GM23338 (cell line): ENCODE data around the gene TTC12. TPM values are rescaled to one million over a fixed set of nuclear protein-coding genes. Genes with fewer than 3 reads are reported as not detected.

Experiments
- ATAC-seq: fragments of 200-7000 bp; cut with Tn5 transposase; 3 replicates; pipeline ENCODE4 v1.9.1; 2020
- DNase-seq: peaks from one replicate; pipeline ENCODE4 v3.0.0-alpha.2; 2015; ENCODE audit warnings: low spot score
- H2AFZ ChIP-seq: fragments of 200-600 bp; sonication (generic); 2 replicates; pipeline ENCODE4 v1.8.0; 2016; ENCODE audit warnings: antibody characterized with exemption, mild to moderate bottlenecking, moderate library complexity
- H3F3A ChIP-seq: fragments of 200-600 bp; sonication (generic); replicated peaks from 2 replicates; pipeline ENCODE4 v1.8.0; 2017; ENCODE audit warnings: antibody characterized with exemption, mixed run types, low read depth
- H3K27ac ChIP-seq: fragments of 200-600 bp; sonication (generic); 2 replicates; pipeline ENCODE4 v1.6.1; 2016; ENCODE audit warnings: low read depth
- H3K27me3 ChIP-seq: fragments of 200-600 bp; sonication (generic); 2 replicates; pipeline ENCODE4 v1.8.0; 2016; ENCODE audit warnings: mild to moderate bottlenecking, mixed run types, moderate library complexity; ENCODE audit not compliant: insufficient read depth
- H3K36me3 ChIP-seq: fragments of 200-600 bp; sonication (generic); 2 replicates; pipeline ENCODE4 v1.8.0; 2016; ENCODE audit warnings: mild to moderate bottlenecking; ENCODE audit not compliant: insufficient read depth
- H3K4me1 ChIP-seq: fragments of 200-600 bp; sonication (generic); 2 replicates; pipeline ENCODE4 v1.8.0; 2016; ENCODE audit warnings: mild to moderate bottlenecking, moderate library complexity; ENCODE audit not compliant: insufficient read depth
- H3K4me2 ChIP-seq: fragments of 200-600 bp; sonication (generic); 2 replicates; pipeline ENCODE4 v1.7.1; 2017; ENCODE audit warnings: mixed run types
- H3K4me3 ChIP-seq: fragments of 200-600 bp; sonication (generic); 2 replicates; pipeline ENCODE4 v1.6.1; 2016; ENCODE audit warnings: mixed run types
- H3K79me2 ChIP-seq: fragments of 200-600 bp; sonication (generic); replicated peaks from 2 replicates; pipeline ENCODE4 v1.8.0; 2017; ENCODE audit warnings: mild to moderate bottlenecking; ENCODE audit not compliant: insufficient read depth
- H3K9me2 ChIP-seq: fragments of 200-600 bp; sonication (generic); 2 replicates; pipeline ENCODE4 v1.8.0; 2017; ENCODE audit not compliant: insufficient read depth
- H4K20me1 ChIP-seq: fragments of 200-600 bp; sonication (generic); replicated peaks from 2 replicates; pipeline ENCODE4 v1.8.0; 2017; ENCODE audit warnings: mild to moderate bottlenecking; ENCODE audit not compliant: insufficient read depth
- H3K27ac Mint-ChIP-seq: 2 replicates; pipeline ENCODE4 v1.8.0; 2020; ENCODE audit warnings: inconsistent platforms, mild to moderate bottlenecking, moderate library complexity, mixed read lengths
- H3K27me3 Mint-ChIP-seq: 3 replicates; pipeline ENCODE4 v1.8.0; 2022; ENCODE audit warnings: low read depth, mild to moderate bottlenecking, moderate library complexity, mixed read lengths, inconsistent platforms; ENCODE audit not compliant: insufficient read depth, poor library complexity
- H3K36me3 Mint-ChIP-seq: 3 replicates; pipeline ENCODE4 v1.8.0; 2021; ENCODE audit warnings: low read depth, mild to moderate bottlenecking, inconsistent platforms, moderate library complexity, mixed read lengths
- H3K4me1 Mint-ChIP-seq: 3 replicates; pipeline ENCODE4 v1.8.0; 2020; ENCODE audit warnings: mild to moderate bottlenecking, inconsistent platforms, mixed read lengths
- H3K4me3 Mint-ChIP-seq: 3 replicates; pipeline ENCODE4 v1.8.0; 2021; ENCODE audit warnings: moderate library complexity, mild to moderate bottlenecking, inconsistent platforms, mixed read lengths
- H3K9me3 Mint-ChIP-seq: 3 replicates; pipeline ENCODE4 v1.8.0; 2020; ENCODE audit warnings: moderate library complexity, mild to moderate bottlenecking, inconsistent platforms, mixed read lengths
- EZH2 ChIP-seq: fragments of 200-600 bp; sonication (generic); IDR thresholded peaks from one replicate; pipeline ENCODE4 v1.8.0; 2017; ENCODE audit warnings: antibody characterized with exemption, mild to moderate bottlenecking, low read depth; ENCODE audit not compliant: unreplicated experiment
- EZH2phosphoT487 ChIP-seq: fragments of 200-600 bp; sonication (generic); IDR thresholded peaks from one replicate; pipeline ENCODE4 v1.8.1; 2018; ENCODE audit warnings: antibody characterized with exemption; ENCODE audit not compliant: unreplicated experiment
- JUNB ChIP-seq: IDR thresholded peaks from one replicate; pipeline ENCODE4 v1.6.1; 2016; ENCODE audit warnings: antibody characterized with exemption; ENCODE audit not compliant: unreplicated experiment
- STAT1 ChIP-seq: IDR thresholded peaks from one replicate; pipeline ENCODE4 v1.6.1; 2016; ENCODE audit warnings: antibody characterized with exemption; ENCODE audit not compliant: unreplicated experiment
- ZNF114 ChIP-seq: fragments of 250-450 bp; sonication (Bioruptor Pico); IDR thresholded peaks from 2 replicates; pipeline ENCODE4 v1.5.0; 2020; ENCODE audit warnings: mild to moderate bottlenecking, moderate library complexity
- ZNF331 ChIP-seq: fragments of 250-450 bp; sonication (Bioruptor Pico); IDR thresholded peaks from 2 replicates; pipeline ENCODE4 v1.5.0; 2020; ENCODE audit warnings: low read depth, mild to moderate bottlenecking, moderate library complexity
- polyA plus RNA-seq: library from polyadenylated mRNA; unstranded; fragments of >200 nt; fragmentation: Nextera tagmentation; extraction: Ambion mirVana; gene quantifications from 2 replicates; pipeline ENCODE4 v1.2.1, GENCODE V29; 2016
- total RNA-seq: library from RNA; depleted of rRNA; stranded (reverse); fragments of >200 nt; shearing (Covaris generic); gene quantifications from 2 replicates; pipeline ENCODE4 v1.2.3, GENCODE V29; 2014
- TF ChIP-seq, protein P1 (sequence below): fragments of 250-450 bp; sonication (Bioruptor Pico); IDR thresholded peaks from 2 replicates; pipeline ENCODE4 v1.5.0; 2020; ENCODE audit warnings: mild to moderate bottlenecking, moderate library complexity
- TF ChIP-seq, protein P2 (sequence below): IDR thresholded peaks from one replicate; pipeline ENCODE4 v1.6.1; 2018; ENCODE audit warnings: antibody characterized with exemption; ENCODE audit not compliant: unreplicated experiment
- TF ChIP-seq, protein P3 (sequence below): IDR thresholded peaks from 2 replicates; pipeline ENCODE4 v1.6.1; 2016; ENCODE audit warnings: antibody characterized with exemption

The TTC12 gene
- total and polyA plus RNA-seq, 2 experiments from 2014 or later = 3.4 to 12.5 TPM

DNA sequence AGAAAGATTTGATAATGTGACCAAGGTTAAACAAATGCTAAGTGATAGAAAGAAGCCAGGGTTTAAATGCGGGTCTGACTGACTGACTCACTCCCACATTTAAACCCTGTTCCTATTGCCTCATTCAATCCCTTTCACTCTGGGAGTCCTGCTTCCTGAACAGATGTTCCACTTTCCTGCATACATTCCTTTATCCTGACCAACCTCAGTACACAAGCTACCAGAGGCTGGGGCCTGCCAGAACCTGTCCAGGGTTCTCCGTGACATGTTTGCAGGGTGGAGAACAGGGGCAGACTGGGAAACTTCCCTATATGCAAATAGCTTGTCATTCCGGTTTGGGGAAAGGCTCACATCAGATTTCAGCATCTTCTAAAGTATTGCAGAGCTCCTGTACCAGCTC, 70.2 kb downstream of the TTC12 start (continued):
- TF ChIP-seq, protein P1, sequence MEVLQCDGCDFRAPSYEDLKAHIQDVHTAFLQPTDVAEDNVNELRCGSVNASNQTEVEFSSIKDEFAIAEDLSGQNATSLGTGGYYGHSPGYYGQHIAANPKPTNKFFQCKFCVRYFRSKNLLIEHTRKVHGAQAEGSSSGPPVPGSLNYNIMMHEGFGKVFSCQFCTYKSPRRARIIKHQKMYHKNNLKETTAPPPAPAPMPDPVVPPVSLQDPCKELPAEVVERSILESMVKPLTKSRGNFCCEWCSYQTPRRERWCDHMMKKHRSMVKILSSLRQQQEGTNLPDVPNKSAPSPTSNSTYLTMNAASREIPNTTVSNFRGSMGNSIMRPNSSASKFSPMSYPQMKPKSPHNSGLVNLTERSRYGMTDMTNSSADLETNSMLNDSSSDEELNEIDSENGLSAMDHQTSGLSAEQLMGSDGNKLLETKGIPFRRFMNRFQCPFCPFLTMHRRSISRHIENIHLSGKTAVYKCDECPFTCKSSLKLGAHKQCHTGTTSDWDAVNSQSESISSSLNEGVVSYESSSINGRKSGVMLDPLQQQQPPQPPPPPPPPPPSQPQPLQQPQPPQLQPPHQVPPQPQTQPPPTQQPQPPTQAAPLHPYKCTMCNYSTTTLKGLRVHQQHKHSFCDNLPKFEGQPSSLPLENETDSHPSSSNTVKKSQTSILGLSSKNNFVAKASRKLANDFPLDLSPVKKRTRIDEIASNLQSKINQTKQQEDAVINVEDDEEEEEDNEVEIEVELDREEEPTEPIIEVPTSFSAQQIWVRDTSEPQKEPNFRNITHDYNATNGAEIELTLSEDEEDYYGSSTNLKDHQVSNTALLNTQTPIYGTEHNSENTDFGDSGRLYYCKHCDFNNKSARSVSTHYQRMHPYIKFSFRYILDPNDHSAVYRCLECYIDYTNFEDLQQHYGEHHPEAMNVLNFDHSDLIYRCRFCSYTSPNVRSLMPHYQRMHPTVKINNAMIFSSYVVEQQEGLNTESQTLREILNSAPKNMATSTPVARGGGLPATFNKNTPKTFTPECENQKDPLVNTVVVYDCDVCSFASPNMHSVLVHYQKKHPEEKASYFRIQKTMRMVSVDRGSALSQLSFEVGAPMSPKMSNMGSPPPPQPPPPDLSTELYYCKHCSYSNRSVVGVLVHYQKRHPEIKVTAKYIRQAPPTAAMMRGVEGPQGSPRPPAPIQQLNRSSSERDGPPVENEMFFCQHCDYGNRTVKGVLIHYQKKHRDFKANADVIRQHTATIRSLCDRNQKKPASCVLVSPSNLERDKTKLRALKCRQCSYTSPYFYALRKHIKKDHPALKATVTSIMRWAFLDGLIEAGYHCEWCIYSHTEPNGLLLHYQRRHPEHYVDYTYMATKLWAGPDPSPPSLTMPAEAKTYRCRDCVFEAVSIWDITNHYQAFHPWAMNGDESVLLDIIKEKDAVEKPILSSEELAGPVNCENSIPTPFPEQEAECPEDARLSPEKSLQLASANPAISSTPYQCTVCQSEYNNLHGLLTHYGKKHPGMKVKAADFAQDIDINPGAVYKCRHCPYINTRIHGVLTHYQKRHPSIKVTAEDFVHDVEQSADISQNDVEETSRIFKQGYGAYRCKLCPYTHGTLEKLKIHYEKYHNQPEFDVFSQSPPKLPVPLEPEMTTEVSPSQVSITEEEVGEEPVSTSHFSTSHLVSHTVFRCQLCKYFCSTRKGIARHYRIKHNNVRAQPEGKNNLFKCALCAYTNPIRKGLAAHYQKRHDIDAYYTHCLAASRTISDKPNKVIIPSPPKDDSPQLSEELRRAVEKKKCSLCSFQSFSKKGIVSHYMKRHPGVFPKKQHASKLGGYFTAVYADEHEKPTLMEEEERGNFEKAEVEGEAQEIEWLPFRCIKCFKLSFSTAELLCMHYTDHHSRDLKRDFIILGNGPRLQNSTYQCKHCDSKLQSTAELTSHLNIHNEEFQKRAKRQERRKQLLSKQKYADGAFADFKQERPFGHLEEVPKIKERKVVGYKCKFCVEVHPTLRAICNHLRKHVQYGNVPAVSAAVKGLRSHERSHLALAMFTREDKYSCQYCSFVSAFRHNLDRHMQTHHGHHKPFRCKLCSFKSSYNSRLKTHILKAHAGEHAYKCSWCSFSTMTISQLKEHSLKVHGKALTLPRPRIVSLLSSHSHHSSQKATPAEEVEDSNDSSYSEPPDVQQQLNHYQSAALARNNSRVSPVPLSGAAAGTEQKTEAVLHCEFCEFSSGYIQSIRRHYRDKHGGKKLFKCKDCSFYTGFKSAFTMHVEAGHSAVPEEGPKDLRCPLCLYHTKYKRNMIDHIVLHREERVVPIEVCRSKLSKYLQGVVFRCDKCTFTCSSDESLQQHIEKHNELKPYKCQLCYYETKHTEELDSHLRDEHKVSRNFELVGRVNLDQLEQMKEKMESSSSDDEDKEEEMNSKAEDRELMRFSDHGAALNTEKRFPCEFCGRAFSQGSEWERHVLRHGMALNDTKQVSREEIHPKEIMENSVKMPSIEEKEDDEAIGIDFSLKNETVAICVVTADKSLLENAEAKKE (CRISPR knock-in tag) = no peak
- TF ChIP-seq EZH2phosphoT487 = no peak
- TF ChIP-seq ZNF114 (CRISPR knock-in tag) = no peak
- TF ChIP-seq EZH2 = no peak
- TF ChIP-seq, protein P2, sequence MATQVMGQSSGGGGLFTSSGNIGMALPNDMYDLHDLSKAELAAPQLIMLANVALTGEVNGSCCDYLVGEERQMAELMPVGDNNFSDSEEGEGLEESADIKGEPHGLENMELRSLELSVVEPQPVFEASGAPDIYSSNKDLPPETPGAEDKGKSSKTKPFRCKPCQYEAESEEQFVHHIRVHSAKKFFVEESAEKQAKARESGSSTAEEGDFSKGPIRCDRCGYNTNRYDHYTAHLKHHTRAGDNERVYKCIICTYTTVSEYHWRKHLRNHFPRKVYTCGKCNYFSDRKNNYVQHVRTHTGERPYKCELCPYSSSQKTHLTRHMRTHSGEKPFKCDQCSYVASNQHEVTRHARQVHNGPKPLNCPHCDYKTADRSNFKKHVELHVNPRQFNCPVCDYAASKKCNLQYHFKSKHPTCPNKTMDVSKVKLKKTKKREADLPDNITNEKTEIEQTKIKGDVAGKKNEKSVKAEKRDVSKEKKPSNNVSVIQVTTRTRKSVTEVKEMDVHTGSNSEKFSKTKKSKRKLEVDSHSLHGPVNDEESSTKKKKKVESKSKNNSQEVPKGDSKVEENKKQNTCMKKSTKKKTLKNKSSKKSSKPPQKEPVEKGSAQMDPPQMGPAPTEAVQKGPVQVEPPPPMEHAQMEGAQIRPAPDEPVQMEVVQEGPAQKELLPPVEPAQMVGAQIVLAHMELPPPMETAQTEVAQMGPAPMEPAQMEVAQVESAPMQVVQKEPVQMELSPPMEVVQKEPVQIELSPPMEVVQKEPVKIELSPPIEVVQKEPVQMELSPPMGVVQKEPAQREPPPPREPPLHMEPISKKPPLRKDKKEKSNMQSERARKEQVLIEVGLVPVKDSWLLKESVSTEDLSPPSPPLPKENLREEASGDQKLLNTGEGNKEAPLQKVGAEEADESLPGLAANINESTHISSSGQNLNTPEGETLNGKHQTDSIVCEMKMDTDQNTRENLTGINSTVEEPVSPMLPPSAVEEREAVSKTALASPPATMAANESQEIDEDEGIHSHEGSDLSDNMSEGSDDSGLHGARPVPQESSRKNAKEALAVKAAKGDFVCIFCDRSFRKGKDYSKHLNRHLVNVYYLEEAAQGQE = no peak

DNA sequence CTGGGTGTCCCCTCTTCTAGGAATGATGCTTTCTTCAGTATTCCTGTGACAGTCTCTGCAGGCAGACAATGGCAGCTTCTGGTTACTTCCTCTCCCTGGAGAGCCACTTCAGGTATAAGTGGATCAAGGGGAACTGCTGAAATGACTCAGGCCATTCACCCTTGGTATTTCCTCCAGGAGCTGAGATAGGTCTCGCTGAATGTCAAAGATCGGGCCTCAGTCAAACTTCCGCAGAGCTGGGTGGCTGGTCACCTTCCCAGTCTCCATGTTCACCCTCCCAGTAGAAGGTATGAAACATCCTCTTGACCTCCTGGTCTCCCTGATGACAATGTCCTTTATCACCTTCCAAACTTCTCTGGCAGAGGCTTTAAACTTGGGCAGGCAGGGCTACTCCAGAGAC, 71.4 kb downstream of the TTC12 start:
- Histone ChIP-seq H3K79me2 (no peaks in the 10 kb centered on the region), H4K20me1 (no peaks in the 10 kb centered on the region), H3K36me3 (no peaks in the 10 kb centered on the region), H3K9me2 (peaks cover 9% of the 10 kb centered on the region; the same call in 1 of the 2 replicates), H3K27ac (no peak overlapping the region), H3K27me3 (0 out of 2 replicates have a peak, but pooled peaks cover 5% of the 10 kb centered on the region), H3K4me1 (peaks cover 6% of the 10 kb centered on the region; the same call in 1 of the 2 replicates), H3K4me3 (no peak overlapping the region), H3F3A (no peaks in the 10 kb centered on the region), H2AFZ (no peak overlapping the region), H3K4me2 (no peak overlapping the region)
- Mint-ChIP-seq H3K9me3 (no peaks in the 10 kb centered on the region), H3K4me3 (no peak overlapping the region), H3K27me3 (peaks cover 3% of the 10 kb centered on the region), H3K27ac (no peak overlapping the region), H3K4me1 (peaks cover 3% of the 10 kb centered on the region; the same call in 2 of the 3 replicates), H3K36me3 (no peaks in the 10 kb centered on the region)
- ATAC-seq (no peak), DNase-seq (no peak)
- TF ChIP-seq, protein P3, sequence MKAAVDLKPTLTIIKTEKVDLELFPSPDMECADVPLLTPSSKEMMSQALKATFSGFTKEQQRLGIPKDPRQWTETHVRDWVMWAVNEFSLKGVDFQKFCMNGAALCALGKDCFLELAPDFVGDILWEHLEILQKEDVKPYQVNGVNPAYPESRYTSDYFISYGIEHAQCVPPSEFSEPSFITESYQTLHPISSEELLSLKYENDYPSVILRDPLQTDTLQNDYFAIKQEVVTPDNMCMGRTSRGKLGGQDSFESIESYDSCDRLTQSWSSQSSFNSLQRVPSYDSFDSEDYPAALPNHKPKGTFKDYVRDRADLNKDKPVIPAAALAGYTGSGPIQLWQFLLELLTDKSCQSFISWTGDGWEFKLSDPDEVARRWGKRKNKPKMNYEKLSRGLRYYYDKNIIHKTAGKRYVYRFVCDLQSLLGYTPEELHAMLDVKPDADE = no peak
- TF ChIP-seq, protein P2 = no peak
- no peak for TF ChIP-seq ZNF331 (CRISPR knock-in tag)
- TF ChIP-seq JUNB = no peak
- no peak for TF ChIP-seq STAT1
- TF ChIP-seq EZH2phosphoT487 = no peak
